Fibroblast of skin of left quadriceps (primary cell): ENCODE measurements around the gene ARID3B.
"Not testable (repeated sequence)": the region's sequence is repeated elsewhere in the genome, so short reads cannot be mapped to it uniquely, and the experiment has no call there.

Experiments
- DNase-seq, 2 experiments: peaks; one replicate each; pipeline ENCODE4 v3.0.0-alpha.2; 2013; ENCODE audit warnings: low read depth in 2 of 2

ARID3B gene

GRCh38 chr15:74568594-74568993 is 27.6 kb downstream of the ARID3B start:
- DNase-seq = no peak

GRCh38 chr15:74569731-74570070 is 28.7 kb downstream of the ARID3B start:
- DNase-seq = no peak

DNA sequence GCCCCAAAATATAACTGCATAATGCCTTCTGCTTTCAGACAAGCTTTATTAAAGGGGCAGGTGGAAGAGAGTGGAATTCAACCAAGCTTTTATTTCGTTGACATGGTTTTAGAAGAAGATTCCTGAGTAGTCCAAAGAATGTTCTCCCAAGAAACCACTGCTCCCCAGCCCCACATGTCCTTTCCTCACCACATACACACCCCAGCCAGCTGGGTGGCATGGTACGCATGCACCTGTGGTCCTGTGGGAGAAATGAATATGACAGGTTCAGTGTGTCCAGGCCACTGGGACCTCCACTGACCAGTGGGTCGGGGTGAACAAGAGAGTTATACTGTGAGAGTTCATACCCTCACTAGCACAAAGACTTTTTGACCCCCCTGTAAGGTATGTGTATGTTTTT is 30.2 kb downstream of the ARID3B start:
- DNase-seq = no peak

- no peak for DNase-seq
Measured at GRCh38 chr15:74573987-74574386, 33.0 kb downstream of the ARID3B start.

DNA sequence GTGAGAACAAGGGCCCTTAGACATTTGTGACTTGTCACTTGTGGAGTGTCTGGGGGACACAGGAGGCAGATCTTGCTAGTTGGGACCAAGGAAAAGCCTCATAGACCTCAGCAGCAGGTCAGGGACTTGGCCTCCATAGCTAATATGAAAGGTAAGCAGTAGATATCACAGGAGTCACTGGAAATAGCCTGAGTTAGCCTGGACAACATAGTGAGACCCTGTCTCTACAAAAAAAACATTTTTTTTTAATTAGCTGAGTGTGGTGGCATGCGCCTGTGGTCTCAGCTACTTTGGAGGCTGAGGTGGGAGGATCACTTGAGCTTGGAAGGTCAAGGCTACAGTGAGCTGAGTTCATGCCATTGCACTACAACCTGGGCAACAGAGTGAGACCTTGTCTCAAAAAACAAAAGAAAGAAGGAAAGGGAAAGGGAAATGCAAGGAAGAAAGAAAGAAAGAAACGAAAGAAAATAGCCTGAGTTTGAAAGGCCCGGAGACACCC is 37.5 kb downstream of the ARID3B start:
- DNase-seq = no peak

- DNase-seq = no peak
Measured at GRCh38 chr15:74579001-74579400, 38.0 kb downstream of the ARID3B start.

GRCh38 chr15:74580538-74581350 is 39.7 kb downstream of the ARID3B start:
- no peak for DNase-seq

DNA sequence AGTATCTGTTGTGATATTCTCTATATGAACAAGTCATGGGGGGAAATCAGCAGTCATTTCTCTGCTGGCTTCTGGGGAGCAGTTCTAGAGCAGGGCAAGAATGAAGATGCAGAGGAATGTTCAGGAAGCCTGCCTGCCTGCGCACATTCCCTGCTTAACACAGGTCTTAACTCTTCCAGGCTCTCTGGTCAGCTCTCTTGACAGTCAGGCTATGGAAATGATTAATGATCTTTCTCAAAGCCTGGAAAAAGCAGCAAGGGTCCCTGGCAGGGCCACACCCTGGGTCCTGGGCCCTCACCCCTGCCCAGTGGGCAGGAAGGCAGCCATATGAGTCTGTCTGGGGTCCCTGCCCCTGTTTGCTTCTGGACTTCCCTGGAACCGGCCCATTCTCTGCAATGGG is 43.2 kb downstream of the ARID3B start:
- no peak for DNase-seq

DNA sequence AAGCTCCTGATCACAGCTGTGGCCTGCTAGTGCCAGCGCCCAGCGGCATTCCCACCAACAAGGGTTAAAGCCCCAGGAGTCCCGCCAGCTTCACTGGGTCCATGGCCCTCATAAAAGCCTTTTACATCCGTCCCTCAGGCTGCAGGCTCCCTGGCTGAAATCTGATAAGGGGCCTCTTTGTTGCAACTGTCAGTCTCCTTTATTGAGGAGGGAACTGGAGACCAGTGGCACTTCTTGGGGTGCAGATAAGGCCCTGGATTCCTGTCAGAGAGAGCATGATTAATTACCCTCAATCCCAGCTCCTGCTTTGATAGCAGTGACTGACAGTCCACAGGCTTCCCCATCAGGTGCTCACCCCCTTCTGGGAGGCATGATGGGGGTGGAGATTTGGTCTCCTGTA is 43.8 kb downstream of the ARID3B start:
- DNase-seq = no peak

DNA sequence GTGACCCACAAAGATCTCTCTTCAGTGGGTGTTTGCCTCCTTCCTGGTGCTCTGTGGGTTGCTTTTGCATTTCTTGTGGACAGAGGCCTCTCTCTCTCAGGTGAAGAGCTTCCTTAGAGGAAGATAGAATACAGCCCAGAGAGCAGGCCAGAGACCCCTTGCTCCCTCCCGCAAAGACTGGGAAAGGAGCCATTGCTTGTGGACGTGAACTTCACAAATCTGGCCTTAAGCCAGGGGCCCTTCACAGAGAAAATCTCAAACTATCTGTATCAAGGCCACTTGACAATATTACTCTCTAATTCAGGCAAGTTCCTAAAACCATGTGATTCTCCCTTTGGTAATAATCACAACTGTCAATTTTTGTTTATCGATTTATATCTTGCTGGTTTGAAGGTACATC is 44.2 kb downstream of the ARID3B start:
- no peak for DNase-seq

DNA sequence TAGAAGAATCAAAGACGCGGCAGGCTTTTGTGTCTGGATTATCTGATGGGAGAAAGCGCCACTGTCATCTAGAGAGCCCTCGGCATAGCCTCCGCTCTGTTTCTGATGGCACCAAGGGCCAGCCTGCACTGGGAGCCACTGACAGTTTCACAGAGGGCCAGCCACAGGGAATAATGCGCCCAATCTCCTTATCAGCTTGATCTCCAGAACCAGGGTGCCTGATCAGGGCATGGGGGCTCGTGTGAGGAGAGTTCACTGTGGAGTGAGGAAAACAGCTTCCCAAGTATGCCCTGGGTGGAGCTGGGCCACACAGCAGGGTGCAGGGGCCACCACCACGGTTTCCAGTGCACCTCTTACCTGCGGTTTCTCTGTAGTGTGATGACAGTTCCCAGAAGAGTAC is 44.8 kb downstream of the ARID3B start:
- no peak for DNase-seq

DNA sequence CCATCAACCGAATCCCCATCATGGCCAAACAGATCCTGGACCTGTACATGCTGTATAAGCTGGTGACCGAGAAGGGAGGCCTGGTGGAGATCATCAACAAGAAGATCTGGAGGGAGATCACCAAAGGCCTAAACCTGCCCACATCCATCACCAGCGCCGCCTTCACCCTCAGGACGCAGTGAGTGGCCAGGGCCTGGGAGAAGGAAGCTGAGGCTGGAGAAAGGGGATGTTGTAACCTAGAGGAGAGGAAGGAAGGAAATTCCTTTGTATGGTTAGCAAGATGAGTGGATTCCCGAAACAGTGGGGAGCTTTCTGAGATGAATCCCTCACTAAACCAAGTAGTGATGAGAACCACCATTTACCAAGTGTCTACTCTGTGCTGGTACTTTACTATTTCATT is 48.8 kb downstream of the ARID3B start:
- no peak for DNase-seq

- no peak for DNase-seq
Measured at GRCh38 chr15:74592222-74592621, 51.2 kb downstream of the ARID3B start.

GRCh38 chr15:74593122-74593521 is 52.1 kb downstream of the ARID3B start:
- no peak for DNase-seq

DNA sequence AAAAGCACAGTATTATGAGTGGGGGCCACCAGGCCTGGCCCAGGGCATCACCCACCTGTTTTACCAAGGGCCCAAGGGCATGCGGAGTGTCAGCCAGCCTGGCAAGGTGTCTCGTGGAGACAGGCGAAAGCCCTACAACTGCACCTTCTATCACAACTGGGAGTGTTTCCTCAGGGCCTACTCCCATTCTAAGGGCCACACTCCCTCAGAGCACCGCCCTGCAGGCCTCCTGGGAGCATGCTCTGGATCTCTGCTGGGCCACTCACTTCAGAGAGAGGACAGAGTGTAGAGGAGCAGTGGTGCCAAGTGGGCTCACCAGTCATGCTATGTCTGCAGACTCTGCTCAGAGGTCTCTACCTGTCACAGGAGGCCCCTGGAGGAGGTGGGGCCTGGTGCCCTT is 53.4 kb downstream of the ARID3B start:
- DNase-seq = no peak

GRCh38 chr15:74595271-74595670 is 54.3 kb downstream of the ARID3B start:
- no peak for DNase-seq

GRCh38 chr15:74596736-74597135 is 55.7 kb downstream of the ARID3B start:
- not testable (repeated sequence) for DNase-seq

DNA sequence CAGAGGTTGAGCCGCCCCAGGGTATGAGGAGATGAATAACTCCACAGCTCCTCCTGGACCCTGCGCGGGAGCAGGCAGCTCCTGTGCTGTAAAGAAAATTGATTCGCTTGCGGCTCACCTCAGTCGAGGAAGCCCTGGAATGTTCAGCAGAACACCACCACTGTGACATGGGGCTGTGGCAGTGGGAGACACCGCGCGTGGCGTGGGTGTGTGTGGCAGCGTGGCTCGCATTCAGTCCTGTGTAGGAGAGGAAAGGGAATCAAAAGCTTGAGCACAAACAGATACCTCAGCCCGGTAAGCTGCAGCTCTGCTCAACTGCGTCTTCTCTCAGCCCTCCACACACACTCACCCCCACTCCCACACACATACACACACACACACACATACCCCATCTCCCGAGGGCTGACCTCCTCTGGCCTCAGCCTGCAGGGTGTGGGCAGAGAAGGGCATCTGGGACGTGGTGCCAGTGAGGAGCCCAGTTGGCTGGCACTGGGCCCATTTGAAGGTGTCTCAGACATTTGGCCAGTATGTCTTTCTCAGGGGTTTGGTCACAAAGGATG is 56.2 kb downstream of the ARID3B start:
- DNase-seq = not testable (repeated sequence)

DNA sequence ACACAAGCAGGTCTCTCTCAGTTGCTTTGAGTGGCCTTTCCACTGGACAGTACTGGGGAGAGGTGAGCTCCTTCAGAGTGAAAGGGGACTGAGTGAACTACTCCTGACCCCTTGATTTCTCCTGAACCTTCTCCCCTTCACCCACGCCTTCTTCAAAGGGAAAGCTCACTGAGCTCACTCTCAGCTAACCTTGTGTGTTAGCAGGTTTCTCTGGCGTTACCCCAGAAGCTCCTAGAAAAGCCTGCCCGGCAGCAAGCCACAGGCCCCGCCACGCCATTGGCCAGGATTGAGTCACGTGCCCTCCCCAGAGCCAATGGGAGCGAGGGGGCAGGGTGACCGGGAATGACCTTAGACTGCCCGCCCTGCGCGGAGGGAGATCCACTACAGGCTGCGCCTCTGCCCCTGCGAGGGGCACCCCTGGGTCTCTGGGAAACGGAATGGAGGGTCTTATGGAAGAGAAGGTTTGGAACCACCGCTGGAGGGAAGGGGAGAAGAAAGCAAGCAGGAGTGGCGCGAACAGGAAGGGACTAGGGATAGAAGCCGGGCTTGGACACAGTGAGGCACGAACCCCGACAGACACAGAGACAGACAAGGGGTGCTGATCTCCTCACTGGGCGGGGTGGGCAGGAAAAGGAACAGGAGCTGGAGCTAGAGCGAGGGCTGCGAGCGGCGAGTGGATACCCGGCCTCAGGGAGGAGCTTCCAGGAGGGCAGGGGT is 57.3 kb downstream of the ARID3B start:
- peak; percentile 67 to 71 for DNase-seq

DNA sequence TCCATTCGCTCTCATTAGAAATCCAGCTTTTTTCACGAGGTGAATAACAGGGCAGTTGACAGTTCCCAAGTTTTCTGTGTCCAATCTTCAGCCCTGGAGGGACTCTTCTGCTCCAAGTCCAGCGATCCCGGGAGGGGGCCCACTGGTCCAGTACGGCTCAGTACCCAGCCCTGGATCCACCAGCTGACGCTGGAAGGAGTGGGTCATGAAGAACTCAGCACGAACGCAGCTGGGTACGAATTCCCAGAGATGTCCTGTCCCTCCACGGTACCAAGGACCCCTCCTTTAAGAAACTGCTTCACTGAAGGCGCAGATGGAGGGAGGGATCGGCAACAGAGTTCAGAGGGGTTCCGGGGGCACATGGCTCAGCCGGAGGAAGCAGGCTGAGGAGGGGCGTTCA is 58.1 kb downstream of the ARID3B start:
- no peak for DNase-seq

GRCh38 chr15:74603026-74603788 is 62.2 kb downstream of the ARID3B start:
- no peak for DNase-seq
